Measurements from ENCODE around the gene DMBX1.

DNA sequence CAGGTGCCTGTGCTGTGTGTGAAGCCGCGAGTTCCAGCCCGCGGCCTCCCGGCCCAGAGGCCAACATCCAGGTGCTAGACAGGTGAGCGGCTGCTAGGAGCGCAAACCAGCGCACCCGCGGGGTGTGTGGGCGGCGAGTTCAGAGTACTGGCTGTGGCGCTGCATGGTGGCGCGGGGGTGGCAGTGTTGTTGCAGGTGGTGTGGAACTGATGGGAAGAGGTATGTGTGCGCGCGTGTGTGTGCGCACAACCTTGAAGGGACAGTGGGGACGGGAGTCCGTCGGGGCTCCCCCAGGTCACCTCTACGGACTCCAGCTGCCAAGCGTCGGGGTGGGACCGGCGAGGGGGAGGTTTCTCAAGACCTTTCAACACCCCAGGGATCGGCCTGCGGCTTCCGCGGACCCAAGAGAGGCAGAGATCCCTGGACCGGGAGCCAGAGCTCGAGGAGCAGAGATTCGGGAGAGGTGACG is 433 bp upstream of the DMBX1 start:
- TF ChIP-seq, protein P1, sequence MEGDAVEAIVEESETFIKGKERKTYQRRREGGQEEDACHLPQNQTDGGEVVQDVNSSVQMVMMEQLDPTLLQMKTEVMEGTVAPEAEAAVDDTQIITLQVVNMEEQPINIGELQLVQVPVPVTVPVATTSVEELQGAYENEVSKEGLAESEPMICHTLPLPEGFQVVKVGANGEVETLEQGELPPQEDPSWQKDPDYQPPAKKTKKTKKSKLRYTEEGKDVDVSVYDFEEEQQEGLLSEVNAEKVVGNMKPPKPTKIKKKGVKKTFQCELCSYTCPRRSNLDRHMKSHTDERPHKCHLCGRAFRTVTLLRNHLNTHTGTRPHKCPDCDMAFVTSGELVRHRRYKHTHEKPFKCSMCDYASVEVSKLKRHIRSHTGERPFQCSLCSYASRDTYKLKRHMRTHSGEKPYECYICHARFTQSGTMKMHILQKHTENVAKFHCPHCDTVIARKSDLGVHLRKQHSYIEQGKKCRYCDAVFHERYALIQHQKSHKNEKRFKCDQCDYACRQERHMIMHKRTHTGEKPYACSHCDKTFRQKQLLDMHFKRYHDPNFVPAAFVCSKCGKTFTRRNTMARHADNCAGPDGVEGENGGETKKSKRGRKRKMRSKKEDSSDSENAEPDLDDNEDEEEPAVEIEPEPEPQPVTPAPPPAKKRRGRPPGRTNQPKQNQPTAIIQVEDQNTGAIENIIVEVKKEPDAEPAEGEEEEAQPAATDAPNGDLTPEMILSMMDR (IDR thresholded peaks at IDR 0.05) = no peak
- TF ChIP-seq EP300 (IDR thresholded peaks at IDR 0.05) = no peak
